OCI-LY7 (cell line): ENCODE measurements around the gene SLC41A3. TPM values are rescaled to one million over a fixed set of nuclear protein-coding genes. Genes with fewer than 3 reads are reported as not detected.

ENCODE experiments used
- Bru-seq: library from RNA; stranded (reverse); fragments of 400-500 nt; gene quantifications from one replicate; lab custom pipeline; 2021; lab: Mats Ljungman, UMichigan
- BruChase-seq, 2 experiments: library from RNA; stranded (reverse); fragments of 400-500 nt; gene quantifications; one replicate each; lab custom pipeline; 2021; lab: Mats Ljungman, UMichigan
- BruUV-seq: library from RNA; stranded (reverse); fragments of 400-500 nt; replicated peaks from 2 replicates; lab custom pipeline; 2021; lab: Mats Ljungman, UMichigan
- CTCF ChIA-PET: fragments of 300-600 bp; sonication (Branson Sonifier 250); formaldehyde crosslinking; loops from one replicate; lab custom pipeline; 2022; ENCODE audit warnings: antibody characterized with exemption; ENCODE audit not compliant: unreplicated experiment; lab: Charles Lee
- POLR2A ChIA-PET: fragments of 300-600 bp; sonication (Branson Sonifier 250); formaldehyde crosslinking; loops from one replicate; lab custom pipeline; 2022; ENCODE audit warnings: antibody characterized with exemption; lab: Charles Lee
- DNase-seq: peaks from one replicate; pipeline ENCODE4 v3.0.0-alpha.2; 2015; ENCODE audit warnings: low spot score
- H2AFZ ChIP-seq: fragments of 200-600 bp; sonication (generic), shearing (Covaris generic); 2 replicates; pipeline ENCODE4 v1.6.1; 2014; ENCODE audit warnings: mild to moderate bottlenecking, antibody characterized with exemption, low read length, moderate library complexity
- H3K27ac ChIP-seq: fragments of 200-600 bp; sonication (generic); 2 replicates; pipeline ENCODE4 v1.5.1; 2014; ENCODE audit warnings: mixed run types, low read depth, mild to moderate bottlenecking, moderate library complexity, low read length, inconsistent platforms; ENCODE audit not compliant: poor library complexity, severe bottlenecking
- H3K36me3 ChIP-seq: fragments of 200-600 bp; sonication (generic); 2 replicates; pipeline ENCODE4 v1.6.1; 2014; ENCODE audit warnings: mild to moderate bottlenecking, antibody characterized with exemption, low read length, moderate library complexity, mixed read lengths; ENCODE audit not compliant: insufficient read depth
- H3K4me1 ChIP-seq: fragments of 200-600 bp; sonication (generic); 2 replicates; pipeline ENCODE4 v1.5.1; 2014; ENCODE audit warnings: mild to moderate bottlenecking, low read length; ENCODE audit not compliant: insufficient read depth, poor library complexity, severe bottlenecking
- H3K4me2 ChIP-seq: fragments of 200-600 bp; sonication (generic); 2 replicates; pipeline ENCODE4 v1.6.1; 2014; ENCODE audit warnings: mild to moderate bottlenecking, low read length
- H3K4me3 ChIP-seq: fragments of 200-600 bp; sonication (generic); 2 replicates; pipeline ENCODE4 v1.5.1; 2014; ENCODE audit warnings: mild to moderate bottlenecking, low read depth, low read length; ENCODE audit not compliant: poor library complexity, severe bottlenecking
- H3K79me2 ChIP-seq: fragments of 200-600 bp; sonication (generic); 2 replicates; pipeline ENCODE4 v1.6.1; 2016; ENCODE audit warnings: low read depth, mild to moderate bottlenecking, low read length, moderate library complexity, mixed read lengths; ENCODE audit not compliant: insufficient read depth
- H3K9me2 ChIP-seq: fragments of 200-600 bp; sonication (generic); 2 replicates; pipeline ENCODE4 v1.6.1; 2016; ENCODE audit warnings: mild to moderate bottlenecking, low read length, mixed read lengths; ENCODE audit not compliant: insufficient read depth
- H3K9me3 ChIP-seq: fragments of 200-600 bp; sonication (generic); 2 replicates; pipeline ENCODE4 v1.6.1; 2014; ENCODE audit warnings: mild to moderate bottlenecking, mixed run types, low read length, mixed read lengths
- H4K20me1 ChIP-seq: fragments of 200-600 bp; sonication (generic); 2 replicates; pipeline ENCODE4 v1.6.1; 2014; ENCODE audit warnings: mild to moderate bottlenecking, antibody characterized with exemption, low read length, moderate library complexity, mixed read lengths; ENCODE audit not compliant: insufficient read depth
- CTCF ChIP-seq: fragments of 200-600 bp; sonication (generic); conservative IDR thresholded peaks from 2 replicates; pipeline ENCODE4 v1.5.1; 2014; ENCODE audit warnings: mild to moderate bottlenecking, antibody characterized with exemption, low read length, moderate library complexity, mixed read lengths
- EZH2phosphoT487 ChIP-seq: fragments of 200-600 bp; sonication (generic); IDR thresholded peaks from 2 replicates; pipeline ENCODE4 v1.6.1; 2018; ENCODE audit warnings: low read depth, borderline replicate concordance, mild to moderate bottlenecking, mixed run types, antibody characterized with exemption, low read length, moderate library complexity, mixed read lengths
- intact Hi-C: fragments of 100-400 bp; cut with micrococcal nuclease; formaldehyde crosslinking; loops from one replicate; pipeline ENCODE4 v1.10.0; 2022; ENCODE audit not compliant: unreplicated experiment
- long read RNA-seq: library from polyadenylated mRNA; stranded (forward); transcript quantifications from one replicate; pipeline ENCODE4 v2.0.0, GENCODE V29; 2022
- total RNA-seq, 2 experiments: library from RNA; depleted of rRNA in 1 of 2; stranded (reverse); fragments of >200 nt in 1 of 2; shearing (Covaris generic) in 1 of 2; gene quantifications; 2 replicates each; pipeline ENCODE4 v1.2.3, GENCODE V29; 2014 to 2022

The SLC41A3 gene
- total RNA-seq (2014; rRNA removed; shearing (Covaris generic)): 26.6 and 35.9 TPM in 2 replicates
- 31.9 and 35.3 TPM in 2 replicates for total RNA-seq (2022)
- Bru-seq, nascent RNA: percentile 55 among the genes with signal in this experiment
- percentile 51 among the genes with signal in this experiment for BruChase-seq, experiment 1, labeled RNA remaining after a 6-hour chase
- BruChase-seq, experiment 2, labeled RNA remaining after a 2-hour chase: percentile 50 among the genes with signal in this experiment
- long read RNA-seq, transcript SLC41A3-203 (11 exons, 2,169 nt): major isoform, 5 of 33 reads
- long read RNA-seq, partial matches to known transcripts: 13 of 33 reads
- long read RNA-seq, other reads (novel, unspliced or antisense): 14 of 33 reads

DNA sequence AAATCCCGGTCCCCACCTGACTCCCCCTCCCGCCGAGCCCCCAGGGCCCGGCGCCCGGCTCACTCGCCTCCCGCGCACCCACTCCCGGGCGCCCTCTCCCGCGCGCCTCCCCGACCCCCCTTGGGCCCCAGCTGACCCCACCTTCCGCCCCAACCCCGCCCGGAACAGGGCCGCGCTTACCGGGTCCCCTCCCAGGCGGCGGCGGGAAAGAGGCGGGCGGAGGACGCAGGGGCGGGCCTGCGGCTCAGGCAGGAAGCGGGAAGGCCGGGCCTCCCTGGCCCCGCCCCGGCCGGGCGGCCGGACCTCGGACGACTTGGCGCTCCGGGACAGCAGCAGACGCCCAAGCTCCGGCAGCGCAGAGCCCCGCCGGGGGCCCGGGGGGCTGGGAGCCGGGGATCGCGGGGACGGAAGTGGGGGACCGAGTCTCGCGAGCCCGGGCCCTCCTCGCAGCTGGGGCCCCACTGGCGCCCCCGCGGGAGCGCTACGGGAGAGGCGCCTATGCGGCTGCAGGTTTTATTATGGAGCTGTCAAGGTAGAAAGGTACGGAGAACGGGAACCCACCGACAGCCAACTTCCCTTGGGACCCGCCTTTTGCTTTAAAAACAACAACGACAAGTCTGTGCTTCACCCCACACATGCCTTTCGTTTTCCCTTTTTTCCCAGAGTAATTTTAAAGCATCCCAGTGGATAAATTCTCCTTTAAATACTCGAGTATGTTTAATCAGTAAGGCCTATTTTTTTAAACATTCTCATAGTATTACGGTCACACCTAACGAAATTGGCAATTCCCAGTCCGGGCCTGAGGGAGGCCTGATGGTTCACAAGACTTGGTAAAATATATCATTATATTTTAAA is at the start of gene SLC41A3:
Gene SLC41A3, minus strand, starts transcription at position 212 of the 855 bp plus-strand sequence. CDS start 15,905 bp downstream, outside the sequence.
- TF ChIP-seq EZH2phosphoT487: no peak
- TF ChIP-seq CTCF: peak; percentile 74
- Histone ChIP-seq H3K9me3 (peaks cover 34% of the 10 kb centered on the region), H3K4me3 (peak within 1 kb of the TSS; percentile 89), H3K36me3 (no peaks in the 10 kb centered on the region; the same call in 1 of the 2 replicates), H3K9me2 (no peaks in the 10 kb centered on the region), H3K79me2 (no peaks in the 10 kb centered on the region; the same call in 1 of the 2 replicates), H2AFZ (peak within 1 kb of the TSS; percentile 84), H3K4me1 (peaks cover 7% of the 10 kb centered on the region), H4K20me1 (no peaks in the 10 kb centered on the region), H3K4me2 (peak within 1 kb of the TSS; percentile 92), H3K27ac (peak within 1 kb of the TSS; percentile 62)
- CTCF ChIA-PET: no interaction called here
- no TSS peak for BruUV-seq
- intact Hi-C loops: loop anchor here (2.0 to 5.0 kb wide), 2 partner anchors 167 to 487 kb away; partner anchors contain the start of gene OSBPL11
- POLR2A ChIA-PET: interaction anchor here (0.6 to 1.0 kb wide), 7 partner anchors 9 to 454 kb away, joined by 3 to 6 read pairs (median 4); no protein-coding TSS in a partner anchor
- peak; percentile 90 for DNase-seq

- ChIA-PET POLR2A (no interaction called here), CTCF (interaction anchor here (0.6 kb wide), 2 partner anchors 292 to 931 kb away, joined by 3 read pairs; no protein-coding TSS in a partner anchor)
- no peaks in the 10 kb centered on the region for H3K9me3 ChIP-seq
- H3K79me2 ChIP-seq: no peaks in the 10 kb centered on the region
- H3K4me1 ChIP-seq: no peaks in the 10 kb centered on the region
- H3K36me3 ChIP-seq: no peaks in the 10 kb centered on the region
- no peaks in the 10 kb centered on the region for H3K9me2 ChIP-seq
- no peak overlapping the region for H3K4me3 ChIP-seq
- BruUV-seq: no TSS peak
- H4K20me1 ChIP-seq: no peaks in the 10 kb centered on the region
- no peak overlapping the region for H2AFZ ChIP-seq
- DNase-seq: no peak
- no peak for TF ChIP-seq EZH2phosphoT487
- TF ChIP-seq CTCF: no peak
- H3K27ac ChIP-seq: no peak overlapping the region
- intact Hi-C loops: loop anchor here (1.0 kb wide), 2 partner anchors 113 to 256 kb away; no protein-coding TSS in a partner anchor
- H3K4me2 ChIP-seq: no peak overlapping the region
Measured at GRCh38 chr3:126133606-126134005, 49.7 kb upstream of the SLC41A3 start.
